ENCODE measurements around the gene ZFAND6.

ZFAND6 gene

GRCh38 chr15:80052597-80053304, 6.7 kb upstream of the ZFAND6 start:
- no peak for DNase-seq

GRCh38 chr15:80055933-80056332, 3.5 kb upstream of the ZFAND6 start:
- DNase-seq, result no peak

GRCh38 chr15:80058044-80058443, 1.4 kb upstream of the ZFAND6 start:
- no peak for DNase-seq

DNA sequence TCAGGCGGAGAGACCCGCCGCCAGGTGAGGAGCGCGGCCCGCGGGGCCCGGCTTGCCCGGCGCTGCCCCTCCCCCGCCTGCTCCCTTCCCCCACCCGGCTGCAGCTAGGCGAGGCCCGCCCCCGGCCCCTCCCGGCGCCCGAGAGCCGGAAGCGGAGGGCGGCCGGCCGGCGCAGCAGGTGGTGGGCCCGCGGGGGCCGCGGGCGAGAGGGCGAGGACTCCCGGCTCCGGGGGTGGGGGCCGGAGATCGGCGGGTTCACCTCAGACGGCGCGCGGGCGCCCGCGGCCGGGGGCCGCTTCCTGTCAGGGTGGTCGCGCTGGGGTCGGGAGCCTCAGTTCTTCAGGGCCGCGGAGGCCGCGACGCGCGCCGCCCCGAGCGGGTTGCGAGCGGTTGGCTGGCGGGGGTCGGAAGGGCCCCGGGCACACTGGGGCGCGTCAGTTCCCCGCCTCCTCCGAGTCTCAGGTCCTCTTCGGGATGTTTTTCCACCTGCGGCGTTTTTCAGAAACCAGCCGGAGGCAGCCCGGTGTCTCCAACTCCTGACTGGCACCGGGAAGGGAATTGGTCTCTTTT, 395 bp downstream of the ZFAND6 start:
- peak in 5 of 14 donors; percentile 51 to 96 (median 65) for DNase-seq

DNA sequence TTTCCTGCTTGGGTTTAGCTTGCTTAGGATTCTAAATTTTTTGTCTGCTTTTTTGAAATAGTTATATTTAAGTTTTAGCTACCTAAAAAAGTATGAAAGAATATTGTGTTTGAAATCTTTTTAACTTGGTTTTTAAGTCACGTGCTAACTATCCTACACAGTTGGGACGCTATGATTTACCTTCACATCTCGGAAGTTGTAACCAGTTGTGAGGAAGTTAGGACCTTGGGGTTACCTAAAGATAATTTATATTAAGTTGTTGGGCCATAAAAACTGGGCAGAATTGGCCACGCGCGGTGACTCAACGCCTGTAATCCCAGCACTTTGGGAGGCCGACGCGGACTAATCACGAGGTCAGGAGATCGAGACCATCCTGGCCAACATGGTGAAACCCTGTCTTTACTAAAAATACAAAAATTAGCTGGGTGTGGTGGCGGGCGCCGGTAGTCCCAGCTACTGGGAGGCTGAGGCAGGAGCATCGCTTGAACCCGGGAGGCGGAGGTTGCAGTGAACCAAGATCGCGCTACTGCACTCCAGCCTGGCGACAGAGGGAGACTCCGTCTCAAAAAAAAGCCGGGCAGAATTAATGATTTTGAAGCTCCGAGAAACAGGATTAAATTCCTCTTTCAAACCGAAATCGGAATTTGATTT, 1.0 kb downstream of the ZFAND6 start:
- peak in 2 of 14 donors; percentile 3 to 27 for DNase-seq

DNA sequence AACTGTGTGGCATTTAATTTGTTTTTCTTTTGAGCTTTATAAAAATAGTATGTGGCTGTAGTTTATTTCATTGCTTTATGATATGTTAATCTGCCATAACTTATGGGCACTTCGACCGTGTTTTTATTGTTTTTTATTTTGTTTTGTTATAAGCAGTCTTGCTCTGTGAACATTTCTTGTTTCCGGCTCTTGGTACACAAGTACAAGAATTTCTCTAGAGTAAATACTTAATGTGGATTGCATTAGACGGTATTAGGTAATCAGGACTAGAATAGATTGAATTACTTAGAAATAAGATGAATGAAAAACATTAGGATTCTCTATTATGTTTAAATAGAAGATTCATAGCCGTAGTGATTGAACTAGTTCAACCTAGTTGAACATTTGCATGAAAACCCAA, 2.1 kb downstream of the ZFAND6 start:
- no peak for DNase-seq

- DNase-seq, result no peak
Observed at GRCh38 chr15:80066912-80067311, 7.4 kb downstream of the ZFAND6 start.

- DNase-seq, result no peak
Observed at GRCh38 chr15:80068578-80068977, 9.1 kb downstream of the ZFAND6 start.

- peak in 1 of 14 donors; percentile 0 for DNase-seq
Observed at GRCh38 chr15:80070840-80071239, 11.4 kb downstream of the ZFAND6 start.

- no peak for DNase-seq
Observed at GRCh38 chr15:80071652-80072051, 12.2 kb downstream of the ZFAND6 start.

DNA sequence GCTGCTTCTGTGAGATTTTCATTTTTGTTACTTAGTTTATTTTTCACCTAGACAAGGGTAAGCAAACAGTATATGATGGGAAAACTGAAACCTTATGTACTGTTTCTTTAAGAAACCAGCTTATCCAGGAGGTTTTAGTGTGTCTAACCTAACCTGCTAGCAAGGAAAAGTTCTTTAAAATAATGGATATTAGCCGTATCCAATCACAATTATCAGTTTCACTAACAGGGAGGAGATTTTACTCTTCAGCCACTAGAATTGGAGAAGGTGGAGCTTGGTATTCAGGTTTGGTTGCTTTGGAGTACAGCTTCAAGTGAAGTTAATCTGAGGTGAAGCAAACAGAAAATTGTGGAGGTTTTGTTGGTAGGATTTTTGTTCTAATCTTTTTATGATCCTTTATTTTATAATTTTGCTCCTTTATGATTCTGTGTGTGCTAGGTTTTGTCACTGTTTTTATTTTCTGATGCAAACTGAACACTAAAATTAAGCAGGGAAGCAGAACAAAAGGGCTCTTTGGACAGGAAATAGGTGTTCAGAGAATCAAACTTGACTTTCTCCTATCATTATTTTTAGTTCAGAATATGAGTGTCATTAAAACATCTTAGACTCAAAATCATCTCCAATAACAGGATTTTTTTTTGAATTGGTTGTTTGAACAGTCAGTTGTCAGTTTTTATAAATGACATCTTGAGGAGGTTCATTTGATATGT, 13.0 kb downstream of the ZFAND6 start:
- peak in 1 of 14 donors; percentile 96 for DNase-seq

DNA sequence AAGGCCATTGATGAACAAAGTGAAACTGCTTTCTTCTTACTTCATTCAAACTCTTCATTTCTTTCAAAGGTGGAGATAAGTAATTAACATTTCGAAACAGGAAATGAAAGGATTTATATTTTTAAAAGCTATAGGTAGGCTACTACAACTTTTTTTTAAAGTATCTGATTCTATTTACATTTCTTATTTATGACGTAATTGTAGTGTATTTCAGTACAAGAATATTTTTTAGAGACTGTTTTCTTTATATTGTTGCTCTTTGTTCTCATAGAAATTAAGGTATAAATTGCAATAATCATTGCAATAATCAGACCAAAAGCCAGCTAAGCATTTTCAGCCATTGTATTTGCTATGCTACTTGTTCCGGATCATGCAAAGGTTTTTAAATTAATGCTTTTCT, 13.7 kb downstream of the ZFAND6 start:
- DNase-seq, result no peak

GRCh38 chr15:80076321-80077318, 17.1 kb downstream of the ZFAND6 start:
- DNase-seq, result no peak

GRCh38 chr15:80081390-80081789, 21.9 kb downstream of the ZFAND6 start:
- DNase-seq, result no peak

GRCh38 chr15:80087104-80087503, 27.6 kb downstream of the ZFAND6 start:
- no peak for DNase-seq

DNA sequence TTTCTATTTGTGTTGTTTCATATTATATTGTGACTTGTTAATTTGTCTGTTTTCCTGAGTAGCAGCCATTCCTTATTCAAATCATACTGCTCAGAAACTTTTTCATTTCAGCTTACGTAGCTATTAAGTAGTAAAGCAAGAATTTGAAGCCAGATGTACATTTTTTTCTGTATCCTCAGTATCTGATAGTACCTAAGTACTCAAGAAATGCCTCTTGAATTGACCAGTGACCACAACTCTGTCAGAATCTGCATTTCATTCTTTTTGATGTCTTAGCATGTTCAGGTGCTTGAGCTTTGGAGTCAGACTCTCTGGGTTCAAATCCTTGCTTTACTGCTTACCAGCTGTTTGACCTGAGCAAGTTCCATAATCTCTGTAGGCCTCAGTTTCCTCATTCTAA, 30.6 kb downstream of the ZFAND6 start:
- DNase-seq, result no peak

GRCh38 chr15:80090879-80091503, 31.5 kb downstream of the ZFAND6 start:
- no peak for DNase-seq

DNA sequence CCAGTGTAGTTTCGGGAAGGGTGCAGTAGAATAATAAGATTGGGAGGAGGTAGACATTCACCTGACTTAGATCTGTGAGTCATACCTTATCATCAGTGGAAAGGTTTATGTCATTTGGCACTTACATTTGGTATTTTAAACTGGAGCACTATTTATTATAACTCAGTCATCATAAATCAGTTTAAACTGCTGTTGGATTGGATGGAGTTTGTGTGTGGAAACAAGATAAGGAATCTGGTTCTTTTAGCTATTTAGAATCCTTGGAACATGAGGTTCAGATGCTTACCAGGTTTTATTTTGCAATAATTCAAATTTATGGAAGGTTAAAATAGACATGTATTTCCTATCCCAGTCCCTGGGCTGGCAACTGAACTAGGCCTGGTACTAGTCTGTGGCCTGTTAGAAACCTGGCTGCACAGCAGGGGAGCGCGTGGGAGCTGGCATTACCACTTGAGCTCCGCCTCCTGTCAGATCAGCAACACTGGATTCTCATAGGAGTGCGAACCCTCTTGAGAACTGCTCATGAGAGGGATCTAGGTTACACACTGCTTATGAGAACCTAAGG, 34.5 kb downstream of the ZFAND6 start:
- peak in 2 of 14 donors; percentile 1 to 58 for DNase-seq

DNA sequence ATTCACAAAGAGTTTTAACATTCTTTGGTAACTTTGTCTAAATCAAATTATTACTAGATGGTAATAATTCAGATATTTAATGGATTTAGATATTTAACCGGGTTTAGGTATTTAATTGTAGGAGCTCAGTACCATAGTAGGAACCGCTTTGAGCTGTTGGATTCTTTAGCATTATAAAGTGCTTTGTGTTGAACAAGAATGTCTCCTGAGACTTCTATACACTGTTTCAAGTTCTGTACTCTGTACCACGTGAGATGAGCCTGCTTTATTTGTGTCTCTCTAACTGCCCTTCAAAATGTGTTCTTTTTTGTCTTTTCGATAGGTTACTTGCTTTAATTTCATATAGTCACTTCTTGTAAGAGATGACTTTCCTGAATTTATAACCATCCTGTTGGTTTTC, 36.0 kb downstream of the ZFAND6 start:
- no peak for DNase-seq

- DNase-seq, result no peak
Observed at GRCh38 chr15:80095969-80096368, 36.5 kb downstream of the ZFAND6 start.

GRCh38 chr15:80098341-80098740, 38.9 kb downstream of the ZFAND6 start:
- DNase-seq, result no peak
